DMS79 (cell line): Measurements from ENCODE around the gene C11orf24.

Experiments used
- DNase-seq: peaks from one replicate; lab custom pipeline; 2025; lab: John Stamatoyannopoulos, UW

C11orf24 gene

DNA sequence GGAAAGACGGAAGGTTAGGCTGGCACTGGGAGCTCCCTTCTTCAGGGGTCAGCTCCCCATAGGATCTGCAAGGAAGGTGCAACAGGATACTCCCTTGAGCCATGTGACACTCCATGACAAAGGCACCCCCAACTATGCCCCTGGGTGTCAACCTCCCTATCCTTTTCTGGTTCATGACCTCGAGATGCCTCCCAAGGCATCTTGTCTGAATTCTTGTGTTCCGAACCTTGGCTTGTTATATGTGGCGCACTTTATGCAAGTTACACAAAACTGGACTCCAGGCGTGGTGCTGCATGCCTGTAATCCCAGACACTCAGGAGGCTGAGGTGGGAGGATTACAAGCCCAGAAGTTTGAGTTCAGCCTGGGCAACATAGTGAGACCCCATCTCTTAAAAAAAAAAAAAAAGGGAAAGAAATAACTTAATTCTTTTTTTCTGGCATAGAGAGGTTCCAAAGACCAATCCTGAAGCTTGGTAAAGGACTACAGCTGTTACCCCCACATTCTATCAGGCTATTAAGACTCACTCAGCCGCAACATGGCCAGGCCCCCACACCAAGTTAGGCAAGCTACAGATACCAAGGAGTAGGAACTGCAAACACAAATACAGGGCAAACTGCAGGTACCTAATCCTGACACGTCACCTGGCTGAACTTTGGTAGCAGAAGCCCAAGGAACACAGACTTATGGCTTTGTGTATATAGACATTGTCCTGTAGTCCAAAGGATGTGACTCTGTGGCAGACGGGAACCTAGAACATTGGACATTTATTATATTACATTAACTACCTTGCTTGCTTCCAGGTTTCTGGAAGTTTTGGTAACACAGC lies 1.4 kb downstream of the C11orf24 start:
- DNase-seq = no peak

DNA sequence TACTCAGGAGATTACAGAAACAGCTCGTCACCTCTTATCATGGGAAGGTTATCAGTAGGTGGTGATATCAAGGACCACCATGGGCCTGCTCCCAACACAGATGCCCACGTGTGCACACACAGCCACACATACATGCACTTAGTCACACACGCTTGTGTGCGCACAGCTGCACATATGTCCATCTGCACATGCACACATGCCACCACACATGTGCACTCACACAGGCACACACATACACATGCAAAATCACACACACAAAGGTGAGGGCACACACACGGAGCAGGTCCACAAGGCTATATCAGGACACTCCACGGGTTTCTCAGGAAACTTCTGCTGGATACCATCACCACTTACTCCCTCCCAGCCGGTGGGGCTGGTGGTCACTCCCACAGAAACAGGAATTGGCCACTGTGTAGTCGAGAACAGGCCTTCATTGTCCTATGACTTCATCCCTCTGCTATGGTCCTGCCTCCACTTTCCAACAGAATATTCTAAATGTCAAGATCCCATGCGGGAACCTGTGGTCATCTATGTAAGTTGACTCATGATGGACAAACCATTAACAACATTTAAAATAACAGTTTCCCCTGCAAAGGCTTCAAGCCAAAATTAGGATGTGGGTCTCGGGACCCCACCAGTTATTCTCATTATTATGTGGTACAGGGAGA lies 2.2 kb downstream of the C11orf24 start:
- no peak for DNase-seq

- DNase-seq = no peak
Observed at GRCh38 chr11:68267881-68268240, 3.9 kb downstream of the C11orf24 start.

DNA sequence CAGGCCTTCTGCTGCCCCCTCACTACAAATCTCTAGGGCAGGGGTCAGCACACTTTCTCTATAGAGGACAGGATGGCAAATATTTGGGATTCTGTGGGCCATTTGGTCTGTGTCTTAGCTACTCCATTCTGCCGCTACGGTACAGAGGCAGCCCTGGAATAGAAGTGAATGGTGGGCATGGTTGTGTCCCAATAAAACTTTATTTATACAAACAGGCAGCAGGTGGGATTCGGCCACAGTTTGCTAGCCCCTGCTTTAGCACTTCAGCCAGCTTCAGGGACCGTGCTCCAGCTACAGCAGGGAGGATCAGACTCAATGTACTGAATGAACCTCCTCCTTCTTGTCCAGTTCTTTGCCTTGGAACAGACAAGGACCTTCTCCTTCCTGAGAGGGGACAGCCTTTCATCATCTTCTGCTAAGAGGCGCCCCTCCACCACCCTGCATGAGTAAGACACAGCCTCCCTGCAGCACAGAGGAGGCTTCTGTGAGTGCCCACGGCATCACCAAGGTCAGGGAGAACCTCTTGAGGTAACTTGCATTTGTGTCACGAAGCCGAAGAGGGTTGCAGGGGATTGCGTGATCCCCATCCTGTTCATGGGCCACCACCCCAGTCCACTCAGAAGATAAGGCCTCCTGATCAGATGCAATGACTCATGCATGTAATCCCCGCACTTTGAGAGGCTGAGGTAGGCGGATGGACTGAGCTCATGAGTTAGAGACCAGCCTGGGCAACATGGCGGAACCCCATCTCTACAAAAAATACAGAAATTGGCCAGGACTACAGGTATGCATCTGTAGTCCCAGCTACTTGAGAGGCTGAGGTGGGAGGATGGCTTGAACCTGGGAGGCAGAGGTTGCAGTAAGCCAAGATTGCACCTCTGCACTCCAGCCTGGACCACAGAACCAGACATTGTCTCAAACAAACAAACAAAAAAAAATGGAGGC lies 4.6 kb downstream of the C11orf24 start:
- no peak for DNase-seq

GRCh38 chr11:68266121-68266891 lies 5.5 kb downstream of the C11orf24 start:
- no peak for DNase-seq

DNA sequence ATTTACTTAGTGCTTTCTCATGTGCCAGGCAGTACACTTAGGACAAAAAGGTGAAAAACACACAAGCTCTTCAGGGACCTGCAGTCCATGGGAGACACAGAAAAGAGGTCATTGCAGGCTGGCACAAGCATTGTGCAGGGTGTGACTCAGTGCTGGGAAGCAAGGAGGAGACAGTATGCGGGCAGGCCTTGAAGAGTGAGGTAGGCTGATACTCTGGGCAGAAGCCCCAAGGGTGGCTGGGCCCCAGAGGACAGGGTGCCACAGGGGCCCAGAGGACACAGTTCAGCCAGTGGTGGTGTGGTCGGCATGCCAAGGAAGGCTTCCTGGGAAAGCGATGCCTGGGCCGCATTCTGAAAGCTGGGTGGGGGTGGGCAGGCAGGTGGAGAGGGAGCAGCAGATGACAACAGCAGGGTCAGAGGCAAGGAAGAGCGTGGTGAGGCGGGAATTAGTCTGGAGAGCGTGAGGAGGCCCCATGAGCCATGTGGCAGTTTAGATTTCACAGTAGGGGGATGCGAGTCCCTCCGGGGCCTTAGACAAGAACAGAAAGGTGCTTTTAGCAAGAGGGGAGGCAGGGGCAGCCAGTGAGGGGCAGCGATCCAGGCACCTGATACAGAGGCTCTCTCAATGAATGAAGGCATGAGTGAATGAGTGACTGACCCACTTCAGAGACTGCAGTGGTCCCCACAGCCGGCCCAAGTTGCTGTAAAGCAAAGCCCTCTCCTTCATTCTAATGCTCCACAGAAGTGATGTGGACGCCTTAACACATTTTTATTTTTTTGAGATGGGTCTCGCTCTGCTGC lies 6.8 kb downstream of the C11orf24 start:
- no peak for DNase-seq

DNA sequence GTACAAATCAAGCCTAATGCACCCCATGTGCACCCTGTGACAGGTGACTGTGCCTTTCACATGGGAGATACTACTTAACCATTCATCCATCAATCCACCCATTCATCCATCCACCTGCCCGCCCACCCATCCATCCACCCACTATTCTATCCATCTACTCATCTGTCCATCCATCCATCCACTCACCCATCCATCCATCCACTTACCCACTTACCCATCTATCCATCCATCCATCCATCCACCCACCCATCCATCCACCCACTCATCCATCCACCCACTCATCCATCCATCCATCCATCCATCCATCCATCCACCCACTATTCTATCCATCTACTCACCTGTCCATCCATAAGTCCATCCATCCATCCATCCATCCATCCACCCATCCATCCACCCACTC lies 7.5 kb downstream of the C11orf24 start:
- DNase-seq = no peak

GRCh38 chr11:68263444-68264035 lies 8.2 kb downstream of the C11orf24 start:
- no peak for DNase-seq

- no peak for DNase-seq
Observed at GRCh38 chr11:68262544-68262827, 9.3 kb downstream of the C11orf24 start.

DNA sequence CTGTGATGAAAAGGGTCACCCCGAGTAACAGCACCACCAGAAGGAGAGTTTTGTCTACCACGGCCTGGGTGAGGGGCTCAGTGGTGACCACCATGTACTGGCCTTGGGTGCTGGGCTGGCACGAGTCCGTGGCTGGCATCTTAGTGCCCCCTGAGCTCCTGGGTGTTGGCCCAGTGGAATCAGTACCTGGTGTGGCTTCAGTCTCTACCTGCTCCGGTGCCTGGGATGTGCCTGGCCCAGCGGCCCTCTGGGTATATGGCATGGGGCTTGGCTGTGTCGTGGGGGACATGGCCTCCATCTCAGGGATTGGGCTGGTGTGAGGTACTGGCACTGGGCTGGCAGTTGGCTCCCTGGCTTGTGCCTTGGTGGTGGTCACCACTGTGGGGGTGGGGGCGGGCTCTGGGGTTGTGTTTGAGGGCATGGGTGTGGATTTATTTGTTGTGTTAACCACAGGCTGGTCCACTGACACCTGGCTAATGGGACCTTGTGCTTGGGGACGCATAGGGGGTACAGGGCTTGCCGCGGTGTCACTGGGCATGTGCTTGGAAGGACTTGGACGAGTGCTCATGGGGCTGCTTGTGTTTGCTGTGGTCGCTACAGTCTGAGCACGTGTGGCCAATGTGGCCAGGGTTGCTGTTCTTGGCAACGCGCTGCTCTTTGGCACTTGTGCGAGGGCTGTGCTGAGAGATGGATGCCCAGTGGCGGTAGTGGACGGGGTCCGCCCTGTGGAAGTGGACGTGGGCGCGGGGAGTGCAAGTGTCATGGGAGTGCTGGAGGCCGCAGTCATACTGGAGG lies 9.8 kb downstream of the C11orf24 start:
- DNase-seq = no peak

- no peak for DNase-seq
Observed at GRCh38 chr11:68261006-68261405, 10.8 kb downstream of the C11orf24 start.

DNA sequence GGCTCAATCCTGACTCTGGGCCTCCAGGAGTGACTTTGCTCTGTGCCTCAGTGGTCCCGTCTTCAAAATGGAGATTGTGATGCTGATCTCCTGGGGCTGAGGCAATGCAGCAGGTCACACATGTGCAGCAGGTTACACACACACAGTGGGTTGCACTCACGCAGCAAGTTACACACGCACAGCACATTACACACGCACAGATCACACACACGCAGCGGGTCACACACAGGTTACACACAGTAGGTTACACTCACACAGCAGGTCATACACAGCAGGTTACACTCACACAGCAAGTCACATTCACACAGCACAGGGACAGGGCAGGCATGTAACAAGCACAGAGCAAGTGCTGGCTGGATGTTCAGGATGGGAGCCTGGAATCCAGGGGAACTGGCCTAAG lies 11.3 kb downstream of the C11orf24 start:
- DNase-seq = no peak

DNA sequence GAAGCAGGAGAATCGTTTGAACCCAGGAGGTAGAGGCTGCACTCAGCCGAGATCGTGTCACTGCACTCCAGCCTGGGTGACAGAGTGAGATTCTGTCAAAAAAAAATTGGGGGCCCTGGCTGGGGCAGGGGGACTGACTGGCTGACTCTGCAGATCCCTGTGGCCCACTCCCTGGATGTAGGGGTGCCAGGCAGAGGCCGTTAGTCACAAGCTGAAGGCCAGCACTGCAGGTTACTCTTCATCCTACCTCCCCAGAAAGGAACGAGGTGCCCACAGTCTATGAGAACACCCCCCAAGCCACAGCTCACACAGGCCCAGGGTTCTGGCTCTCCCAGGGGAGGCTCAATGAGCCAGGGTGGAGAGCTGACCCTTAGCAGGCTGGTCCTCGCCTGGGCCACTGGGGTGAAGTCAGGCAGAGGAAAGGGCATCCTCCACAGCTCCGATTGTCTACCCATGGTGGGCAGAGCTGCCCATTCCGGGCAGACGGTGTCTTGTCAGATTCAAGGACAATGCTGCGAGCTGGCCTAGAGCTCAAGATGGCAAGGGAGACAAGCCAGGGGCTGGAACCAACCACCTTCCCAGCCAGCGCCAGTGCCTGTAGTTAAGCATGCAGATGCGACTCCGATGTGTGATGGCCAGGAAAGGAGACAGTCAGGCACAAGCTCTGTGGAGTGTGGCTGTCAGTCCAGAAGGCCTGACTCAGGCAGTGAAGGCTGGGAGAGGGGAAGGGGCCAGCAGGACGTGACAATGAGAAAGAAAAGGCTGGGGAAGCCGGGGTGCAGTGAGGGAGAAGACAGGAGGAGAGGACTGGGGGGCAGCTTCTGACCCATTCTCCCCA lies 12.4 kb downstream of the C11orf24 start:
- DNase-seq = no peak

- DNase-seq = no peak
Observed at GRCh38 chr11:68258363-68258765, 13.4 kb downstream of the C11orf24 start.

DNA sequence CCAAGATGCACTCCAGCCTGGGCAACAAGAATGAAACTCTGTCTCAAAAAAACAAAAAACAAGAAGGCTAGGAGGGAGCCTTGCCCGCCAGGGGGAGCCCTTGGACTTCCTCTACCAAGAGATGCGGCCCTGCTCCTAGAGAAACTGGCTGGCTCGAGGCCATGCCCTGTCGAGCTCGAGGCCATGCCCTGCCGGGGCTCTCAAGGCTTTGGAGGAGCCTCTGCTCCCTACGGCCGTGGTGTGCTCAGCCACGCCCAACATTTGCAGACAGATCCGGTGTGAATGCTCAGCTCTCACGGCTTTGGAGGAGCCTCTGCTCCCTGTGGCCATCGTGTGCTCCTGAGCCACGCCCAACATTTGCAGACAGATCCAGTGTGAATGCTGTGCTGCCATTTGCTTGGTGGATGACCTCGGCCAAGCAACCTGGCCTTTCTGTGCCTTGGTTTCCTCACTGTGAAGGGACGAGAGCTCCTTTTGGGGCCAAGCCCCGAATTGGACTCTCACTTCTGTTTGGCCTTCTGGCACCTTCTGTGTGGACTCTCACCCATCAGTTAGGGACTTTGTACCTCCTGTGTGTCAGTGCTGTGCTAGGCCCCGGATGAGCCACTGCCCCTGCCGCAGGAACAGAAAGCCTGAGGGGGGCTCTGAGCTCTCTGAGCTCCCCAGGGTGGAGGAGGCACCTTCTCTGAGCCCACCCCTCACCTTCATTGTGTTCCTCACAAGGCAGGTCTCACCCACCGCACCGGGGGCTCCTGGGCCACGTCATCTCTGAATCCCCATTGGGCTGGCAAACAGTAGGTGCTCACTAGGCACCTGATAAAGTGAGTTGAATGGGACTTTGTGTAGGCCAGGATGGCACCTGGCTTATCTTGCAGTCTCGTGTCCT lies 14.1 kb downstream of the C11orf24 start:
- DNase-seq = peak; percentile 81

DNA sequence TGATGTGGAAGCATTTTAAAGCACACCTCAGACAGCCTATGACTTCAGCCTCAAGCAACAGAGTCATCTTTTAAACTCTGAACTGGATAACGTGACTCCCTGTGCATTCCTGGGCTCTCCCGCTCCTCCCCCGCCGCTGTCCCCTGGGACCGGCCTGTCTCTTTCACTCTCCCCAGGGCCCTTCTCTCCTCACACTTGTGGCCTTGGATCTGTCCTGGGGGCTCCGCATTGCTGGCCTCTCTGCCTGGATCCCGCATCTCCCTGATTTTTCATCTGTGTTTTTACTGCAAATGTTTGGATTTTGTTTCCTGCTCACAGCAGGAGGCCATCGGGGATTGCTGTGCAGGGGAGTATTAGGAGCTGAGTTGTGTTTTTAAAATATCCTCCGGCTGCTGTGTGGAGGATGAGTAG lies 15.4 kb downstream of the C11orf24 start:
- no peak for DNase-seq

DNA sequence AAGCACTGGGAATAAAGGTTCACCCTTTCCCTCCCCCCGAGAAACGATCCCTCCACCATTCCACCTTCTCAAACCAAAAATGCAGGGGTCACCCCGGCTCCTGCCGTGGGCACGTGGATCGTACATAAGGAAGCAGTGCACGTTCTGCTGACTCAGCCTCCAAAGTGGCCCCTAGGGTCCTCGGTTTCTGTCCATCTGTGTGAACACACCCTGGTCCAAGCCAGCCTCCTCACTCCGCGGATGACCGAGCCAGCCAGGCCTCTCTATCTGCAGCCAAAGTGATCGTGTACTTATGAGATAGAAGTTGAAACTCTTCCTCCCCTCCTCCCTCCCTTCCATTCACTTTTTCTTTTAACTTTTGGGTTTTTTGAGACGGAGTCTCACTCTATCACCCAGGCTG lies 16.2 kb downstream of the C11orf24 start:
- no peak for DNase-seq

DNA sequence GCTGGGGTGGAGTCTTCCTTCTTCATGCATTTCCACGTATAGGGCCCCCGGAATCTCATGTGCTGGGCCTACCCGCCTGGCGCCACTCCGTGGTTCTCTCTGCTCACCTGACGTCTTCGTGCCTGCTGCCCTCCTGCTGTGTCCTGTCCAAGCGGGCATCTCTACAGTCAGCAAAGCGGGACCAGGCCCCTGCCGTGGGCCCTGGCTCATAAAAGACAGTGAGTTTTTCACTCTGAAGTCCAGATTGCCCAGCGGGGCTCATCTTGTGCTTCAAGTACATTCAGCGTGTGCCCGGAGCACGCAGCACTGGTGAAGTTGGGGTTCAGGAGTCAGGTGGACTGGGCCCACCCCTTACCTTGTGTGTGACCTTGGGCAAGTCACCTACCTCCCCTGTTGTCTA lies 17.4 kb downstream of the C11orf24 start:
- no peak for DNase-seq
